Gastrocnemius medialis (tissue), 4 donors: ENCODE measurements around the gene INPP4B.

ENCODE experiments used
- CTCF ChIP-seq, 5 experiments: fragments of 450-650 bp in 3 of 5; fragments of 200-600 bp in 2 of 5; sonication (generic) in 2 of 5; IDR thresholded peaks in 4 of 5; conservative IDR thresholded peaks in 1 of 5; 1 replicate in 4 of 5; 2 replicates in 1 of 5; pipeline ENCODE4 v1.5.1; 2016 to 2019; ENCODE audit warnings: antibody characterized with exemption in 5 of 5, mild to moderate bottlenecking in 3 of 5, moderate library complexity in 3 of 5
- POLR2A ChIP-seq, 2 donors: fragments of 450-650 bp; IDR thresholded peaks; one replicate each; pipeline ENCODE4 v1.6.1; 2017; ENCODE audit warnings: antibody characterized with exemption in 2 of 2, mild to moderate bottlenecking in 2 of 2, moderate library complexity in 2 of 2

GRCh38 chr4:142572071-142572470, 274.0 kb downstream of the INPP4B start:
- TF ChIP-seq CTCF (IDR thresholded peaks at IDR 0.05 in 4 of 5, conservative IDR thresholded peaks at IDR 0.05 in 1 of 5) (no peak), POLR2A (IDR thresholded peaks at IDR 0.05) (no peak)
